ENCODE data around the gene SLC49A3.

The SLC49A3 gene

GRCh38 chr4:686413-687040 lies 2.4 kb downstream of the SLC49A3 start:
- no peaks in the 10 kb centered on the region for H3K27me3 ChIP-seq (ENCODE audit: control insufficient read depth, insufficient read depth, low read length)
- TF ChIP-seq CTCF (IDR thresholded peaks at IDR 0.05) = no peak
- no peak overlapping the region for H3K4me2 ChIP-seq (ENCODE audit: low read length)
- no peak overlapping the region for H3K9ac ChIP-seq
- no peaks in the 10 kb centered on the region for H3K79me2 ChIP-seq
- H3K9me3 ChIP-seq (ENCODE audit: control insufficient read depth, low read length) = no peaks in the 10 kb centered on the region
- no peak overlapping the region for H2AFZ ChIP-seq
- H3K4me3 ChIP-seq (ENCODE audit: low read depth, low read length) = no peak overlapping the region
- H3K4me1 ChIP-seq = no peaks in the 10 kb centered on the region
- H3K27ac ChIP-seq = no peak overlapping the region
- H3K36me3 ChIP-seq (ENCODE audit: control insufficient read depth, insufficient read depth, low read length) = no peaks in the 10 kb centered on the region

GRCh38 chr4:685679-686412 lies 3.1 kb downstream of the SLC49A3 start:
- H2AFZ ChIP-seq = no peak overlapping the region
- H3K9ac ChIP-seq = no peak overlapping the region
- H3K79me2 ChIP-seq = no peaks in the 10 kb centered on the region
- TF ChIP-seq CTCF (IDR thresholded peaks at IDR 0.05) = no peak
- H3K4me1 ChIP-seq = no peaks in the 10 kb centered on the region
- no peaks in the 10 kb centered on the region for H3K36me3 ChIP-seq (ENCODE audit: control insufficient read depth, insufficient read depth, low read length)
- no peaks in the 10 kb centered on the region for H3K27me3 ChIP-seq (ENCODE audit: control insufficient read depth, insufficient read depth, low read length)
- H3K9me3 ChIP-seq (ENCODE audit: control insufficient read depth, low read length) = no peaks in the 10 kb centered on the region
- H3K4me2 ChIP-seq (ENCODE audit: low read length) = no peak overlapping the region
- H3K4me3 ChIP-seq (ENCODE audit: low read depth, low read length) = no peak overlapping the region
- no peak overlapping the region for H3K27ac ChIP-seq

GRCh38 chr4:684623-685327 lies 4.2 kb downstream of the SLC49A3 start:
- H3K9me3 ChIP-seq (ENCODE audit: control insufficient read depth, low read length) = no peaks in the 10 kb centered on the region
- no peak for TF ChIP-seq CTCF (IDR thresholded peaks at IDR 0.05)
- no peaks in the 10 kb centered on the region for H3K36me3 ChIP-seq (ENCODE audit: control insufficient read depth, insufficient read depth, low read length)
- no peak overlapping the region for H3K4me2 ChIP-seq (ENCODE audit: low read length)
- no peaks in the 10 kb centered on the region for H3K4me1 ChIP-seq
- H3K79me2 ChIP-seq = no peaks in the 10 kb centered on the region
- no peak overlapping the region for H3K4me3 ChIP-seq (ENCODE audit: low read depth, low read length)
- no peak overlapping the region for H3K27ac ChIP-seq
- no peaks in the 10 kb centered on the region for H3K27me3 ChIP-seq (ENCODE audit: control insufficient read depth, insufficient read depth, low read length)
- H3K9ac ChIP-seq = no peak overlapping the region
- H2AFZ ChIP-seq = no peak overlapping the region

GRCh38 chr4:683982-684622 lies 4.8 kb downstream of the SLC49A3 start:
- Histone ChIP-seq H3K4me1 (no peaks in the 10 kb centered on the region), H3K79me2 (no peaks in the 10 kb centered on the region), H3K27me3 (ENCODE audit: control insufficient read depth, insufficient read depth, low read length) (no peaks in the 10 kb centered on the region), H3K9ac (no peak overlapping the region), H3K9me3 (ENCODE audit: control insufficient read depth, low read length) (no peaks in the 10 kb centered on the region), H2AFZ (no peak overlapping the region), H3K27ac (no peak overlapping the region), H3K36me3 (ENCODE audit: control insufficient read depth, insufficient read depth, low read length) (no peaks in the 10 kb centered on the region), H3K4me2 (ENCODE audit: low read length) (no peak overlapping the region), H3K4me3 (ENCODE audit: low read depth, low read length) (no peak overlapping the region)
- TF ChIP-seq CTCF (IDR thresholded peaks at IDR 0.05) = peak; percentile 23
